Activated CD8-positive, alpha-beta T cell treated with anti-CD3 and anti-CD28 coated beads for 36 hours (primary cell): ENCODE results near the gene SYT15. TPM values are rescaled to one million over a fixed set of nuclear protein-coding genes. Genes with fewer than 3 reads are reported as not detected.
A peak's percentile ranks its signal among the peaks of the same experiment; 100 is the strongest.

Experiments used
- ATAC-seq: fragments of 200-7000 bp; cut with Tn5 transposase; one replicate; pipeline ENCODE4 v1.10.0; 2021; ENCODE audit warnings: mild to moderate bottlenecking, moderate library complexity
- CTCF ChIA-PET: fragments of 350-600 bp; sonication (Branson Sonifier 250); formaldehyde crosslinking; loops from one replicate; lab custom pipeline; 2021; ENCODE audit warnings: antibody characterized with exemption; lab: Charles Lee
- POLR2A ChIA-PET: fragments of 350-600 bp; sonication (Branson Sonifier 250); formaldehyde crosslinking; loops from one replicate; lab custom pipeline; 2021; ENCODE audit warnings: antibody characterized with exemption; lab: Charles Lee
- DNase-seq: peaks from one replicate; pipeline ENCODE4 v3.0.0-alpha.2; 2020
- H3K27ac Mint-ChIP-seq: one replicate; pipeline ENCODE4 v1.8.0; 2021; ENCODE audit warnings: mild to moderate bottlenecking, mixed read lengths
- H3K27me3 Mint-ChIP-seq: one replicate; pipeline ENCODE4 v1.8.0; 2021; ENCODE audit warnings: mixed read lengths
- H3K36me3 Mint-ChIP-seq: one replicate; pipeline ENCODE4 v1.8.0; 2021; ENCODE audit warnings: low read depth, mixed read lengths
- H3K4me1 Mint-ChIP-seq: one replicate; pipeline ENCODE4 v1.8.0; 2021; ENCODE audit warnings: low read depth, mixed read lengths
- H3K4me3 Mint-ChIP-seq: one replicate; pipeline ENCODE4 v1.8.0; 2021; ENCODE audit warnings: mild to moderate bottlenecking, moderate library complexity, mixed read lengths
- H3K9me3 Mint-ChIP-seq: one replicate; pipeline ENCODE4 v1.8.0; 2021; ENCODE audit warnings: mixed read lengths
- intact Hi-C: fragments of 100-400 bp; cut with micrococcal nuclease; formaldehyde crosslinking; loops from one replicate; pipeline ENCODE4 v1.10.0; 2022
- total RNA-seq, 2 experiments: library from RNA; stranded (reverse); gene quantifications; one replicate each; pipeline ENCODE4 v1.2.3, GENCODE V29; 2021
- TF ChIP-seq, protein P1 (sequence below): fragments of 200-600 bp; IDR thresholded peaks from one replicate; pipeline ENCODE4 v1.8.0; 2022; ENCODE audit warnings: antibody characterized with exemption, mild to moderate bottlenecking

The SYT15 gene
- total RNA-seq, 2 experiments from 2014 or later: 0.59 to 0.98 TPM

DNA sequence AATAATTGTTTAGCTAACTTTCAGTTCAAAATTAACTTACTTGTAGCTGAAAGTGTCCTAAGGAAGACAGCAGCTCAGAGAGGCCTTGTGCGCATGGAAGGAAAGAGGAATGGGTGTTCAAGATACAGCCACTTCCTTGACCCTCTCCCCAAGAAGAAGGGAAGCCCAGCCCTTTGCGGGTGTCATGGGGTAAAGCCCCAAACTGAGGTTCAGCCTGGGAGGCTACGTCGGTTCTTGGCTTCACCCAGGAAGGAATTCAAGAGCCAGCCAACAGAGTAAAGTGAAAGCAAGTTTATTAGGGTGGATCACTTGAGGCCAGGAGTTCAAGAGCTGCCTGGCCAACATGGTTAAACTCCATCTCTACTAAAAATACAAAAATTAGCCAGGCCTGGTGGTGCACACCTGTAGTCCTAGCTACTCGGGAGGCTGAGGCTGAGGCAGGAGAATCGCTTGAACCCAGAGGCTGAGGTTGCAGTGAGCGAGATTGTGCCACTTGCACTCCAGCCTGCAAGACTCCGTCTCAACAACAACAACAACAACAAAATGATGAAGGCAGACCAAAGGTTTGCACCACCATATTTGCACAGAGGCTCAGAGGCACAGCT, 38.4 kb upstream of the SYT15 start:
- H3K9me3 Mint-ChIP-seq: no peaks in the 10 kb centered on the region
- no peaks in the 10 kb centered on the region for H3K4me1 Mint-ChIP-seq
- H3K27me3 Mint-ChIP-seq: peaks cover 42% of the 10 kb centered on the region
- ChIA-PET POLR2A (no interaction called here), CTCF (interaction anchor here (1.0 kb wide), 1 partner anchor 15 kb away, joined by 4 read pairs; no protein-coding TSS in a partner anchor)
- H3K27ac Mint-ChIP-seq: no peak overlapping the region
- TF ChIP-seq, protein P1, sequence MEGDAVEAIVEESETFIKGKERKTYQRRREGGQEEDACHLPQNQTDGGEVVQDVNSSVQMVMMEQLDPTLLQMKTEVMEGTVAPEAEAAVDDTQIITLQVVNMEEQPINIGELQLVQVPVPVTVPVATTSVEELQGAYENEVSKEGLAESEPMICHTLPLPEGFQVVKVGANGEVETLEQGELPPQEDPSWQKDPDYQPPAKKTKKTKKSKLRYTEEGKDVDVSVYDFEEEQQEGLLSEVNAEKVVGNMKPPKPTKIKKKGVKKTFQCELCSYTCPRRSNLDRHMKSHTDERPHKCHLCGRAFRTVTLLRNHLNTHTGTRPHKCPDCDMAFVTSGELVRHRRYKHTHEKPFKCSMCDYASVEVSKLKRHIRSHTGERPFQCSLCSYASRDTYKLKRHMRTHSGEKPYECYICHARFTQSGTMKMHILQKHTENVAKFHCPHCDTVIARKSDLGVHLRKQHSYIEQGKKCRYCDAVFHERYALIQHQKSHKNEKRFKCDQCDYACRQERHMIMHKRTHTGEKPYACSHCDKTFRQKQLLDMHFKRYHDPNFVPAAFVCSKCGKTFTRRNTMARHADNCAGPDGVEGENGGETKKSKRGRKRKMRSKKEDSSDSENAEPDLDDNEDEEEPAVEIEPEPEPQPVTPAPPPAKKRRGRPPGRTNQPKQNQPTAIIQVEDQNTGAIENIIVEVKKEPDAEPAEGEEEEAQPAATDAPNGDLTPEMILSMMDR: no peak
- H3K4me3 Mint-ChIP-seq: no peak overlapping the region
- peak; percentile 0 for DNase-seq
- intact Hi-C loops: no loop called here
- H3K36me3 Mint-ChIP-seq: no peaks in the 10 kb centered on the region
- ATAC-seq: no peak

DNA sequence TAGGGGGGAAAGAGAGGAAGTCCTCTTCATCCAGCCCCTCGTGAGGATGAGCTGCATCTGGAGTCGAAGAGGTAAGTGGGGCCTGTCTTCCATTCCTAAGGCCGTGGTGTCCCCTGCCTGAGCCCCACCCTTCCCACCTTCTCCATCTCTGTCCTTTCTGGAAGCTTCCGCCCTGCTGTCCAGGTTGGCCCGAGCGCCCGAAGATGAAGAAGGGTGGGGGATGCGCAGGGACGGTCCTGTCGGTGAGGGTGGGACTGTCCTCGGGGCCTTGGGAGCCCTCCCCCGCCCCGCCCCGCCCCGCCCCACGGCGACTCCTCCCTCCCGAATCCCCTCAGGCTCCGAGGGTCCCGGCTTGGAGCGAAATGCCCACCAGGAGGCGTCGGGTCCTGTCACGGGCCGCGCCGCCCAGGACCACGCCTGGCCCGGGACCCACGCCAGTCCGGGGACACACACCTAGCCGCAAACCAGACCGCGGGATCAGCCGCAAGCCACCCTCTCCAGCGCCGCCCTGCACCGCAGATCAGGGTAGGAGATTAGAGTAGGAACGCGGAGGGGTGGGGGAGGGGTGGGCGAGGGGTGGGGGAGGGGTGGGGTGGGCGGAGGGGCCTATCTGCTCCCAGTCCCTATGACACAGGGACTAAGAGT, 37.8 kb upstream of the SYT15 start:
- Mint-ChIP-seq H3K4me1 (no peaks in the 10 kb centered on the region), H3K27ac (no peak overlapping the region), H3K36me3 (no peaks in the 10 kb centered on the region), H3K4me3 (no peak overlapping the region), H3K27me3 (peaks cover 42% of the 10 kb centered on the region), H3K9me3 (no peaks in the 10 kb centered on the region)
- TF ChIP-seq, protein P1: no peak
- ATAC-seq (no peak), DNase-seq (peak; percentile 5)
- POLR2A ChIA-PET: no interaction called here
- CTCF ChIA-PET: interaction anchor here (1.0 kb wide), 1 partner anchor 14 kb away, joined by 4 read pairs; no protein-coding TSS in a partner anchor
- intact Hi-C loops: no loop called here

- ChIA-PET POLR2A (no interaction called here), CTCF (no interaction called here)
- Mint-ChIP-seq H3K4me3 (no peak overlapping the region), H3K36me3 (no peaks in the 10 kb centered on the region), H3K27ac (no peak overlapping the region), H3K4me1 (no peaks in the 10 kb centered on the region), H3K9me3 (no peaks in the 10 kb centered on the region), H3K27me3 (peaks cover 36% of the 10 kb centered on the region)
- TF ChIP-seq, protein P1: no peak
- no peak for ATAC-seq
- intact Hi-C loops: no loop called here
- DNase-seq: peak; percentile 1
Observed at GRCh38 chr10:46541735-46542566, 37.0 kb upstream of the SYT15 start.

DNA sequence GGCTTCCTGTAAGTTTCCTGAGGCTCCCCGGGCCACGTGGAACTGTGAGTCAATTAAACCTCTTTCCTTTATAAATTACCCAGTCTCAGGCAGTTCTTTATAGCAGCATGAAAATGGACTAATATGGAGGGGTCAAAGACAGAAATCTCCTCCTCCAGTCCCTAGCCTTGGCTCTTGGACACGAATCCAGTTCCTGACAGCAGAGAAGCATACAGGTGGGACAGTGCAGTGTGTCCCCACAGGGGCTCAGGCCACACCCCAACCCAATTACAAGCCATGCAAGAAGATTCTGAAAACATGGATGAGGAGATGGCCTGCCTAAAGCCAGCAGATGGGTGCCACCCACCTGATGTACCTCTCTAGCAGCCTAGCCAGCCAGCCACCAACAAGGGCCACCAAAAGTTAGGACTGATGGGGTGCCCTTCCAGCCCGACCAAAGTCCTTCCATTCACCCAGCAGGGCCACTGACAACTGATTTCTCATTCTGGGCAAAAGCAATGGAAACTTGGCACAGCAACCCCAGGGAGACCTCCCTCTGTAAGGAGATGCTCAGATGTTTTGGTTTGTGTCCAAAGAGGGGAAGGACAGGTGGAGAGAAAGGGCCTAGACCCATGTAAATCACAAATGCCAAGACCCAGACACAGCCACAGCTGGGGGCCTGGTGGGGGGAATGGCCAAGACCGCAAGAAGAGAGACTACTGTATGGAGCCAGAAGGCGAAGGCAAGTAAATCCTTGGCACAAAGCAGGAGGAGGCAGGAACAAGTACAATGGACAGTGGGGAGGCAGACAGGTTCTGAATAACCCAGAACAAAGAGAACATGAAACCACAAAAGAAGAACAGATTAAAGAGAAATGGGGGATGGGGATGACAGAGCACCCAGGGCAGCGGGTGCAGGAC, 36.1 kb upstream of the SYT15 start:
- Mint-ChIP-seq H3K27ac (no peak overlapping the region), H3K9me3 (no peaks in the 10 kb centered on the region), H3K27me3 (peaks cover 31% of the 10 kb centered on the region), H3K4me1 (no peaks in the 10 kb centered on the region), H3K4me3 (no peak overlapping the region), H3K36me3 (no peaks in the 10 kb centered on the region)
- DNase-seq: peak; percentile 1
- ChIA-PET POLR2A (no interaction called here), CTCF (interaction anchor here (1.4 kb wide), 1 partner anchor 23 kb away, joined by 3 read pairs; no protein-coding TSS in a partner anchor)
- intact Hi-C loops: no loop called here
- TF ChIP-seq, protein P1: no peak
- no peak for ATAC-seq
